ENCODE measurements around the gene SH3BP5. TPM values are rescaled to one million over a fixed set of nuclear protein-coding genes. Genes with fewer than 3 reads are reported as not detected.

The SH3BP5 gene
- total RNA-seq, 4 donors from 2014 or later: 60.2 to 90.4 (median 82.0) TPM

DNA sequence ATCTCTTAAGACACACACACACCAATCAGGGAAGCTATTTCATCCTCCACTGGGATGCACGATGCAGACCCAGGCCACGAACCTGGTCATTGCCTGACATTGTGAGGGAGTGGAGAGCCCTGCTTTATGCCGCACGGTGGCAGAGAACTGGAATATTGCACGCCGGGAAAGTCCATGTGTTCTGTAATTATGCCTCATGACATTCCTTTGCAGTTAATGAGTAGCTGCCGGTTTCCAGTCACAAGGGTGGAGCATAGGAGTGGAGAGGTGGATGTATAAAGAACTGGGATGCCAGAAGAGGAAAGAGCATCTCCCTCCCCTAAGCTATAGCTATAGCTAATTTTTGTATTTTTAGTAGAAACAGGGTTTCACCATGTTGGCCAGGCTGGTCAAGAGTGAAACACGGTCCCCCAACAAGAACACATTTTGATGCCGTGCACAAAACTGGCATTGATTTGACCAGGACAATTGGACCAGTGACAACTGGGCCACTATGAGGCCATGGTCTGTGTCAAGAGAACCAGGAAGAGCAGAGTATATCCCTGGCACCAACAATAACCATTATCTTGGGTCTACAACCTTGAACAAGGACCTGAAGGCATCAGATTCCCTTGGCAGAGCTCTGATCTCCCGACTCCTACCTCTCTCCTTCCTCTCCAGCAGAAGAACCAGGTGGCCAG is 51.4 kb downstream of the SH3BP5 start:
- DNase-seq: no peak
- Histone ChIP-seq H3K4me3 (replicated peaks in 1 of 3) (no peak overlapping the region), H3K27ac (no peak overlapping the region), H3K36me3 (no peaks in the 10 kb centered on the region), H3K9me3 (no peaks in the 10 kb centered on the region), H3K4me1 (peaks cover 15 to 39% of the 10 kb centered on the region in 2 donors), H3K27me3 (no peaks in the 10 kb centered on the region)
- 91 to 92% methylated on average over 10 of the region's 10 CpGs for WGBS, 2 donors
- TF ChIP-seq, protein P1, sequence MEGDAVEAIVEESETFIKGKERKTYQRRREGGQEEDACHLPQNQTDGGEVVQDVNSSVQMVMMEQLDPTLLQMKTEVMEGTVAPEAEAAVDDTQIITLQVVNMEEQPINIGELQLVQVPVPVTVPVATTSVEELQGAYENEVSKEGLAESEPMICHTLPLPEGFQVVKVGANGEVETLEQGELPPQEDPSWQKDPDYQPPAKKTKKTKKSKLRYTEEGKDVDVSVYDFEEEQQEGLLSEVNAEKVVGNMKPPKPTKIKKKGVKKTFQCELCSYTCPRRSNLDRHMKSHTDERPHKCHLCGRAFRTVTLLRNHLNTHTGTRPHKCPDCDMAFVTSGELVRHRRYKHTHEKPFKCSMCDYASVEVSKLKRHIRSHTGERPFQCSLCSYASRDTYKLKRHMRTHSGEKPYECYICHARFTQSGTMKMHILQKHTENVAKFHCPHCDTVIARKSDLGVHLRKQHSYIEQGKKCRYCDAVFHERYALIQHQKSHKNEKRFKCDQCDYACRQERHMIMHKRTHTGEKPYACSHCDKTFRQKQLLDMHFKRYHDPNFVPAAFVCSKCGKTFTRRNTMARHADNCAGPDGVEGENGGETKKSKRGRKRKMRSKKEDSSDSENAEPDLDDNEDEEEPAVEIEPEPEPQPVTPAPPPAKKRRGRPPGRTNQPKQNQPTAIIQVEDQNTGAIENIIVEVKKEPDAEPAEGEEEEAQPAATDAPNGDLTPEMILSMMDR (IDR thresholded peaks at IDR 0.05): no peak
- TF ChIP-seq POLR2A (IDR thresholded peaks at IDR 0.05): no peak
- intact Hi-C loops (cut with DNase I): no loop called here

DNA sequence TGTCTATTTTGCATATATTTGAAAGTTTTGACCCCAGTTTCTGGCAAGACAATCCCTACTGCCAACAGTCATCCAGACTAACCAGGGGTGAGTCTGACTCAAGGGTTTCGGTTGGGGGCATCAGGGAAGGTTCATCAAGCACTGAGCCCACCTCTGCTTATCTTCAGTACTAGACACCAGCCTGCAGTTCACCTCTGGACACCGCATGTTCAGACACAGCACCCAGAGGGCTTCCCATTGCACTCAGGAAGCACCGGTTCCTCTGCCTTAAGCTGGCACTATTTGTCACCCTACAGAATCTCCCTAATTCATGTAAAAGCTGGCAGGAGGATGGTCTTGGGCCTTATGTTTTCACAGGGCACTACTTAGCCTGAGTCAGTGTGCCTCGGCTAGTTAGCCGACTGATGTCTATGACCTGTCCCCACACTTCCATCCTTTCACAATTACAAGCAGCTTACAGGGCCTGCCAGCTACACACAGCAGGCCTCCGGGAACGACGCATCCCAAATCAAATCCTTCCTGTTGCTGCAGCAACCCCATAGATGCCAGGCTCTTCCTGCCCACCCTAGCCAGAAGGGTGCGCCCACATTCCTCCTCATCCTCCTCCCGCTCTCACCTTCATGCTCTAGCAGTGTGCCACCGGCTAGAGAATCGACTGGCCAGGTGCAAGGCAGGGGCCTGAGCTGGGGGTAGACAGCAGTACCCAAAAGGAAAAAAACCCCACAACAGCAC is 52.5 kb downstream of the SH3BP5 start:
- Histone ChIP-seq H3K4me3 (replicated peaks in 1 of 3) (no peak overlapping the region), H3K4me1 (peaks cover 14 to 29% of the 10 kb centered on the region in 2 donors), H3K27me3 (no peaks in the 10 kb centered on the region), H3K36me3 (no peaks in the 10 kb centered on the region), H3K9me3 (no peaks in the 10 kb centered on the region), H3K27ac (no peak overlapping the region)
- DNase-seq: no peak
- 83 to 93% methylated on average over 11 to 12 of the region's 12 CpGs for WGBS, 2 donors
- intact Hi-C loops (cut with DNase I): no loop called here
- TF ChIP-seq, protein P1 (IDR thresholded peaks at IDR 0.05): no peak
- no peak for TF ChIP-seq POLR2A (IDR thresholded peaks at IDR 0.05)

DNA sequence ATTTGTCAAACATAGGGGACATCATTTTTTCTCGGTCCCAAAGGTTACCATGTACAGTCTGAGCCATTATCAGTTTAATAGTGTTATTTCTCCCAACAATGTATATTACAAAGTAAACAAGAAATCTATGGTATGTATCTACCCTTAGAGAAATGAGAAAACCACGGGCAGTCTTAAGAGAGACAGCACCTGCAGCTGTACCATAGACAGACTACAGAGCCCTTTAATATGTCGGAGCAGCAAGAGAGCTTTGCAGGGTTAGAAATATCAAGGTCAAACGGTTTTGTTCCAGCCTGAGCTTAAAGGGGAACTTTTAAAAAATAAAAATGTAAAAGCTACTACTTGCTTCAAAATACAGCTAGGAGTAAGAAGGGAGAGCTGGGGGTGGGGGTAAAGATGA is 53.2 kb downstream of the SH3BP5 start:
- Histone ChIP-seq H3K27ac (no peak overlapping the region), H3K27me3 (no peaks in the 10 kb centered on the region), H3K4me3 (replicated peaks in 1 of 3) (no peak overlapping the region), H3K4me1 (peaks cover 8 to 23% of the 10 kb centered on the region in 2 donors), H3K9me3 (no peaks in the 10 kb centered on the region), H3K36me3 (no peaks in the 10 kb centered on the region)
- TF ChIP-seq, protein P1 (IDR thresholded peaks at IDR 0.05): no peak
- TF ChIP-seq POLR2A (IDR thresholded peaks at IDR 0.05): no peak
- no peak for DNase-seq
- intact Hi-C loops (cut with DNase I): no loop called here
- 78 to 85% methylated on average over 4 of the region's 4 CpGs for WGBS, 2 donors

DNA sequence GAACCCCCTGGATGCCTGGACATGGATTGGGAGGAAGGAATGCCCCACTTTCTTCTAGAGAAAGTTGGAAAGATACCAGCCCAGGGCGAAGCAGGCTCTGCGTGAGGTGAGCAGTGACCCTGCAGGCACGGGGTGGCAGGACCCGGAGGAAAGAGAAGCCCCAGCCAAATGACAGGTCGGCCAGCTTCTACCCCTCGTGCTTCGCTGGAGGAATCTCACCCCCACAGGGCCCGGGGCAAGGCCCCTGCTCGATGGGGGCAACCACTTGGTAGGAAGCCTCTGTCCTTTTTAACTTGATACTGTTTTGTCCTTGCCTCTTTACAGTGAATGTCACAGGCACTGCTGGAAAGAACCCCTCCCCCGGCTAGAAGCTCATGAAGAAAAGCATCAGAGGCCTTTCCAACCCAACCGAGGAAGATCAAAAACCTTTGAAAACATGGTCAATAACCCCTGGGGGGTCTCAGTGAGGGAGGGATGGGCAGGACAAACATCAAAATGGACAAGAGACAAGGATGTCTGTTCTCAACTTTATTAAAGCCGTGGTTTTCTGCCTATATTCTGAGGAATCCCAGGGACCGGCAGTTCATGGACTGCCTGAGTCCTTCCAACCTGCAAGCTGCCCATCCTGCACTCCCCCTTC is 54.4 kb downstream of the SH3BP5 start:
- Histone ChIP-seq H3K27ac (no peak overlapping the region), H3K4me3 (replicated peaks in 1 of 3) (no peak overlapping the region), H3K36me3 (no peaks in the 10 kb centered on the region), H3K4me1 (peaks cover 0 to 17% of the 10 kb centered on the region in 2 donors), H3K27me3 (no peaks in the 10 kb centered on the region), H3K9me3 (no peaks in the 10 kb centered on the region)
- WGBS, 2 donors: 82 to 83% methylated on average over 12 to 13 of the region's 13 CpGs
- no peak for DNase-seq
- TF ChIP-seq, protein P1 (IDR thresholded peaks at IDR 0.05): no peak
- TF ChIP-seq POLR2A (IDR thresholded peaks at IDR 0.05): no peak
- intact Hi-C loops (cut with DNase I): no loop called here

Measured in thyroid gland (tissue), 4 donors.